Esophagus muscularis mucosa (tissue), 3 donors: ENCODE data around the gene SLC25A14.

ENCODE experiments used
- EP300 ChIP-seq: sonication (generic); formaldehyde crosslinking; IDR thresholded peaks from one replicate; pipeline ENCODE4 v1.6.1; 2017; ENCODE audit warnings: antibody characterized with exemption
- TF ChIP-seq, protein P1 (sequence below), 3 experiments: fragments of 200-600 bp in 2 of 3; fragments of 450-650 bp in 1 of 3; sonication (generic) in 2 of 3; IDR thresholded peaks; one replicate each; pipeline ENCODE4 v1.5.1; 2017 to 2019; ENCODE audit warnings: antibody characterized with exemption in 3 of 3, mild to moderate bottlenecking in 2 of 3, moderate library complexity in 1 of 3

DNA sequence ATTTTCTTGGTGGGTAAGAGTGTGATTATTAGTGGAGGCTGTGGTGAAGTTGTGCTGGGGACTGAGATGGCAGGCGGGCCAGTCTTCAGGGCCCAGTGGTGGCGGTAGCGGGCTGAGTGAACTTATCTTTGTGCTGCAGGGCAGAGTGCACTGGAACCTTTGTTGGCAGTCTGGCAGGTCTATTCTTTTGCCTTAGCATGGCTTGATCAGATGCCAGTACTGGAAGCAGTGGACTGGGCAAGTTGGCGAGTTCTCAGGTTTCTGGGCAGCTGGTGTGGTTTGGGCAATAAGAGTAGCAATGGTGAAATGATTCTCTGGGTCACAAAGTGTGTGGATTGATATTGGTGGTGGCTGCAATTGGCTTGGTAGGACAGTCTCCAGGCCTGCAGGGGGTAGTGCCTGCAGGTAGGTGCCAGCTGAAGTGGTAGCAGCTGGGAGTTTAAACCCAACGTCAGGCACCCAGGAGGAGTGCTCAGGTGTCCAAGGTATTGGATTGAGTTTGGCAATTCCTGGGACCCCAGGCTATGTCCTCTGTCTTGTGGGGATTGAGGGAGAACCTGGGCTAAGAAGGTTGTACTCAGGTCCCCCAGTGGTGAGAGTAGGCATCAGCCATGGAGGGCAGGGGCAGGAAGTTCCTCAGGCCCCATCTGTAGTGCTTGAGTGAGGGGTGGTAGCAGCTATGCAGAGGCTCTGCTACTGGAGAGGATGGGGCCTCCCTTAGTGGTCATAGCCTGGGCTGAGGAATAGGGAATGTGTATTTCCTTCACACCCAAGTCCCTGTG is 34.9 kb upstream of the SLC25A14 start:
- TF ChIP-seq, protein P1, sequence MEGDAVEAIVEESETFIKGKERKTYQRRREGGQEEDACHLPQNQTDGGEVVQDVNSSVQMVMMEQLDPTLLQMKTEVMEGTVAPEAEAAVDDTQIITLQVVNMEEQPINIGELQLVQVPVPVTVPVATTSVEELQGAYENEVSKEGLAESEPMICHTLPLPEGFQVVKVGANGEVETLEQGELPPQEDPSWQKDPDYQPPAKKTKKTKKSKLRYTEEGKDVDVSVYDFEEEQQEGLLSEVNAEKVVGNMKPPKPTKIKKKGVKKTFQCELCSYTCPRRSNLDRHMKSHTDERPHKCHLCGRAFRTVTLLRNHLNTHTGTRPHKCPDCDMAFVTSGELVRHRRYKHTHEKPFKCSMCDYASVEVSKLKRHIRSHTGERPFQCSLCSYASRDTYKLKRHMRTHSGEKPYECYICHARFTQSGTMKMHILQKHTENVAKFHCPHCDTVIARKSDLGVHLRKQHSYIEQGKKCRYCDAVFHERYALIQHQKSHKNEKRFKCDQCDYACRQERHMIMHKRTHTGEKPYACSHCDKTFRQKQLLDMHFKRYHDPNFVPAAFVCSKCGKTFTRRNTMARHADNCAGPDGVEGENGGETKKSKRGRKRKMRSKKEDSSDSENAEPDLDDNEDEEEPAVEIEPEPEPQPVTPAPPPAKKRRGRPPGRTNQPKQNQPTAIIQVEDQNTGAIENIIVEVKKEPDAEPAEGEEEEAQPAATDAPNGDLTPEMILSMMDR (IDR thresholded peaks at IDR 0.05) = no peak
- no peak for TF ChIP-seq EP300
